Progenitor cell of endocrine pancreas (in vitro differentiated cells): ENCODE results near the gene FNDC4. TPM values are rescaled to one million over a fixed set of nuclear protein-coding genes. Genes with fewer than 3 reads are reported as not detected.

Experiments
- DNase-seq: peaks from one replicate; pipeline ENCODE4 v3.0.0; 2021; ENCODE audit warnings: low spot score; ENCODE audit not compliant: unreplicated experiment
- H3K27ac Mint-ChIP-seq: 2 replicates; pipeline ENCODE4 v1.8.0; 2021; ENCODE audit warnings: mild to moderate bottlenecking, moderate library complexity, mixed read lengths
- H3K27me3 Mint-ChIP-seq: 2 replicates; pipeline ENCODE4 v1.8.0; 2021; ENCODE audit warnings: mixed read lengths
- H3K36me3 Mint-ChIP-seq: 2 replicates; pipeline ENCODE4 v1.8.0; 2022; ENCODE audit warnings: mixed read lengths; ENCODE audit not compliant: insufficient read depth
- H3K4me1 Mint-ChIP-seq: 2 replicates; pipeline ENCODE4 v1.8.0; 2021; ENCODE audit warnings: low read depth, mixed read lengths
- H3K4me3 Mint-ChIP-seq: 2 replicates; pipeline ENCODE4 v1.8.0; 2021; ENCODE audit warnings: low read depth, mild to moderate bottlenecking, moderate library complexity, mixed read lengths
- H3K9me3 Mint-ChIP-seq: 2 replicates; pipeline ENCODE4 v1.8.0; 2021; ENCODE audit warnings: low read depth, mixed read lengths
- CTCF ChIP-seq: fragments of 200-600 bp; sonication (generic); IDR thresholded peaks from one replicate; pipeline ENCODE4 v1.5.0; 2021; ENCODE audit warnings: antibody characterized with exemption, mild to moderate bottlenecking; ENCODE audit not compliant: unreplicated experiment
- total RNA-seq: library from RNA; stranded (reverse); gene quantifications from 2 replicates; pipeline ENCODE4 v1.2.1, GENCODE V29; 2021

Gene FNDC4
- total RNA-seq, 1 donor from 2014 or later = 10.2 TPM

GRCh38 chr2:27527182-27527581 lies 32.2 kb upstream of the FNDC4 start:
- Mint-ChIP-seq H3K4me3 (no peak overlapping the region), H3K27me3 (no peaks in the 10 kb centered on the region), H3K9me3 (no peaks in the 10 kb centered on the region), H3K4me1 (no peaks in the 10 kb centered on the region), H3K36me3 (peaks cover 1% of the 10 kb centered on the region), H3K27ac (no peak overlapping the region)
- no peak for DNase-seq
- no peak for TF ChIP-seq CTCF

DNA sequence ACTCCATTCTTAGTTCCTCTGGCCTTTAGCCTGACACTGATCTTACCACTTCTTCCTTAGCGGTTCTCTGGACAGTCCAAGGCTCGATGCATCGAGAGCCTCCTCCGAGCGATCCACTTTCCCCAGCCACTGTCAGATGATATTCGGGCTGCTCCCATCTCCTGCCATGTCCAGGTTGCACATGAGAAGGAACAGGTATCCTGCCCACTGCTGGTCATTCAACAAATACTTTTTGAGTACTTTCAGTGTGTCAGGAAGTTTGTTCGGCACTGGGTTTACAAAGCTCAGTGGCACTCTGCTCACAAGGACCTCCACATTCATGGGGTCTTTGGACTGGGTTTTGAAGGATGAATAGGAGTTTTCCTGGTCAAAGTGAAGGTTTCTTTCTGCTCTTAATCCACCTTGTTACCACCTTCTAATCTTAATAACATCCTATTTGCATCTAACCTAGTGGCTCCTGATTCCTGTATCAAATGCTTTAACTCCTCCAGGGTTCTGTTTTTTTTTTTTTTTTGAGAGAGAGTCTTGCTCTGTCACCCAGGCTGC lies 27.5 kb upstream of the FNDC4 start:
- Mint-ChIP-seq H3K36me3 (no peaks in the 10 kb centered on the region), H3K4me3 (no peak overlapping the region), H3K27me3 (no peaks in the 10 kb centered on the region), H3K27ac (no peak overlapping the region), H3K4me1 (peaks cover 8% of the 10 kb centered on the region), H3K9me3 (no peaks in the 10 kb centered on the region)
- no peak for DNase-seq
- no peak for TF ChIP-seq CTCF

- H3K36me3 Mint-ChIP-seq = no peaks in the 10 kb centered on the region
Measured at GRCh38 chr2:27520316-27520715, 25.3 kb upstream of the FNDC4 start.

DNA sequence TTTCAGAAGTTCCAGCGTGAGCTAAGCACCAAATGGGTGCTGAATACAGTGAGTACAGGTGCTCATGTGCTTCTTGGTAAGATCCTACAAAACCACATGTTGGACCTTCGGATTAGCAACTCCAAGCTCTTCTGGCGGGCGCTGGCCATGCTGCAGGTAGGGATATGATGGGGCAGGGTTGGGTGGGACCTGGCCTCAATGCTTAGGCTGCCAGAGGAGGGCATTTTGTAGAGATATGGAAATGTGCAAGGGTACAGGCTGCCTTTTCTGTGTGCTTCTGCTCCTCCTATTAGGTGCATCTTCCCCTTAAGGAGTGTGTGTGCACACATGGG lies 23.7 kb upstream of the FNDC4 start:
- no peak for DNase-seq
- TF ChIP-seq CTCF = no peak
- Mint-ChIP-seq H3K4me1 (peaks cover 8% of the 10 kb centered on the region), H3K9me3 (no peaks in the 10 kb centered on the region), H3K36me3 (no peaks in the 10 kb centered on the region), H3K4me3 (no peak overlapping the region), H3K27ac (no peak overlapping the region), H3K27me3 (no peaks in the 10 kb centered on the region)

More at GRCh38 chr2:27520316-27520715, 25.3 kb upstream of the FNDC4 start:
- DNase-seq = no peak
- Mint-ChIP-seq H3K4me3 (no peak overlapping the region), H3K27ac (no peak overlapping the region), H3K9me3 (no peaks in the 10 kb centered on the region), H3K4me1 (peaks cover 8% of the 10 kb centered on the region), H3K27me3 (no peaks in the 10 kb centered on the region)
- no peak for TF ChIP-seq CTCF

GRCh38 chr2:27518113-27518781 lies 23.2 kb upstream of the FNDC4 start:
- Mint-ChIP-seq H3K4me1 (peaks cover 8% of the 10 kb centered on the region), H3K9me3 (no peaks in the 10 kb centered on the region), H3K27me3 (no peaks in the 10 kb centered on the region), H3K4me3 (no peak overlapping the region), H3K36me3 (no peaks in the 10 kb centered on the region), H3K27ac (no peak overlapping the region)
- no peak for DNase-seq
- TF ChIP-seq CTCF = no peak
